OCI-LY3 (cell line): ENCODE results near the gene MYO5B.

ENCODE experiments used
- H2AFZ ChIP-seq: fragments of 200-600, 300-600 bp; shearing (Covaris generic); 2 replicates; pipeline ENCODE4 v1.6.0; 2014; ENCODE audit warnings: antibody characterized with exemption, low read depth, low read length
- H3K27ac ChIP-seq: fragments of 200-600, 300-600 bp; sonication (generic); 2 replicates; pipeline ENCODE4 v1.5.1; 2014; ENCODE audit warnings: mild to moderate bottlenecking, low read length, moderate library complexity, mixed read lengths
- H3K27me3 ChIP-seq: fragments of 200-600, 300-600 bp; sonication (generic); 2 replicates; pipeline ENCODE4 v1.6.1; 2014; ENCODE audit warnings: low read depth, low read length, mixed read lengths
- H3K36me3 ChIP-seq: fragments of 200-600, 300-600 bp; sonication (generic); replicated peaks from 2 replicates; pipeline ENCODE3; 2014; ENCODE audit warnings: low read depth, low read length, mixed read lengths
- H3K4me1 ChIP-seq: fragments of 300-600, 200-600 bp; sonication (generic); 2 replicates; pipeline ENCODE4 v1.6.1; 2014; ENCODE audit warnings: low read length, mixed read lengths
- H3K4me2 ChIP-seq: fragments of 200-600, 300-600 bp; sonication (generic); 2 replicates; pipeline ENCODE4 v1.6.1; 2014; ENCODE audit warnings: low read length, mixed read lengths
- H3K4me3 ChIP-seq: fragments of 300-600, 200-600 bp; sonication (generic); 2 replicates; pipeline ENCODE4 v1.5.1; 2014; ENCODE audit warnings: antibody characterized with exemption, mild to moderate bottlenecking, low read length, moderate library complexity
- H3K79me2 ChIP-seq: fragments of 300-600, 200-600 bp; shearing (Covaris generic); 2 replicates; pipeline ENCODE4 v1.6.1; 2014; ENCODE audit warnings: mild to moderate bottlenecking, low read length, mixed read lengths
- H3K9ac ChIP-seq: fragments of 300-600, 200-600 bp; shearing (Covaris generic); 2 replicates; pipeline ENCODE4 v1.6.0; 2014; ENCODE audit warnings: mild to moderate bottlenecking, low read length, moderate library complexity
- H3K9me3 ChIP-seq: fragments of 200-600, 300-600 bp; shearing (Covaris generic); 2 replicates; pipeline ENCODE4 v1.6.1; 2014; ENCODE audit warnings: low read length, mixed read lengths; ENCODE audit not compliant: insufficient read depth
- H4K20me1 ChIP-seq: fragments of 200-600, 300-600 bp; sonication (generic); 2 replicates; pipeline ENCODE4 v1.6.1; 2016; ENCODE audit warnings: low read length, mixed read lengths; ENCODE audit not compliant: insufficient read depth
- EZH2phosphoT487 ChIP-seq: fragments of 200-600 bp; shearing (Covaris generic); IDR thresholded peaks from 2 replicates; pipeline ENCODE4 v1.6.1; 2018; ENCODE audit warnings: antibody characterized with exemption, mixed run types, low read depth
- TF ChIP-seq, protein P1 (sequence below): fragments of 200-600, 300-600 bp; sonication (generic); IDR thresholded peaks from 2 replicates; pipeline ENCODE4 v1.5.1; 2014; ENCODE audit warnings: antibody characterized with exemption, low read length, low read depth

The MYO5B gene

DNA sequence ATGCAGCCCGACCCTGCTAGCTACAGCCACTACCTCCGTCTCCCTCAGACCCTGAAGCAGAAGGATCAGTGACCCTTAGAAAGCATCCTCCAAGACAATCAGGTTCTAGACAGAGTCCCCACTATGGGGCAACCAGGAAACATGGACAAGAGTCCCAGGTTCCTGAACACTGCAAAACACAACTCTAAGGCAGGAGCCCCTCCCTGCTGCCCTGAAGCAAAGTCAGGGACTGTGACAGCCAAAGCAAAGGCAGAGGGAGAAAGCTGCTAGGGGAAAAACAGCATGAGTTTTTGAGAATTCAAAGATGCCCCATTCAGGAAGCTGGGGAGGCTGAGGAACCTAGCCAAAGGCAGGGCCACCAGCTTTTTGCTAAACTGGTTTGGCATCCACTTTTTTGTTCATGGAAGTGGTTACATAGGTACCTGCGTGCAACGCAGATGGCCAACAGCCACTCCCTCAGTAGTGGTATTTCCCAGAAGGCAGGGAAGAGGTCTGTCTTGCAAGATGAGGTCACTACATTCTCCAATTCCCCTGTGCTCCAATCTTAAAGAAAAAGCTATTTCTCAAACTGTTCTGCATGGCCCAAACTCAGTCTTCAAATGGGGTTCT lies 33.2 kb downstream of the MYO5B start:
- H3K4me1 ChIP-seq: no peaks in the 10 kb centered on the region
- no peaks in the 10 kb centered on the region for H3K9me3 ChIP-seq
- H3K27ac ChIP-seq: no peak overlapping the region
- no peaks in the 10 kb centered on the region for H4K20me1 ChIP-seq
- H3K36me3 ChIP-seq: no peaks in the 10 kb centered on the region
- no peak overlapping the region for H3K9ac ChIP-seq
- H3K27me3 ChIP-seq: peaks cover 50% of the 10 kb centered on the region
- no peak overlapping the region for H2AFZ ChIP-seq
- H3K79me2 ChIP-seq: no peaks in the 10 kb centered on the region
- no peak overlapping the region for H3K4me3 ChIP-seq
- TF ChIP-seq, protein P1, sequence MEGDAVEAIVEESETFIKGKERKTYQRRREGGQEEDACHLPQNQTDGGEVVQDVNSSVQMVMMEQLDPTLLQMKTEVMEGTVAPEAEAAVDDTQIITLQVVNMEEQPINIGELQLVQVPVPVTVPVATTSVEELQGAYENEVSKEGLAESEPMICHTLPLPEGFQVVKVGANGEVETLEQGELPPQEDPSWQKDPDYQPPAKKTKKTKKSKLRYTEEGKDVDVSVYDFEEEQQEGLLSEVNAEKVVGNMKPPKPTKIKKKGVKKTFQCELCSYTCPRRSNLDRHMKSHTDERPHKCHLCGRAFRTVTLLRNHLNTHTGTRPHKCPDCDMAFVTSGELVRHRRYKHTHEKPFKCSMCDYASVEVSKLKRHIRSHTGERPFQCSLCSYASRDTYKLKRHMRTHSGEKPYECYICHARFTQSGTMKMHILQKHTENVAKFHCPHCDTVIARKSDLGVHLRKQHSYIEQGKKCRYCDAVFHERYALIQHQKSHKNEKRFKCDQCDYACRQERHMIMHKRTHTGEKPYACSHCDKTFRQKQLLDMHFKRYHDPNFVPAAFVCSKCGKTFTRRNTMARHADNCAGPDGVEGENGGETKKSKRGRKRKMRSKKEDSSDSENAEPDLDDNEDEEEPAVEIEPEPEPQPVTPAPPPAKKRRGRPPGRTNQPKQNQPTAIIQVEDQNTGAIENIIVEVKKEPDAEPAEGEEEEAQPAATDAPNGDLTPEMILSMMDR: no peak
- no peak for TF ChIP-seq EZH2phosphoT487
- no peak overlapping the region for H3K4me2 ChIP-seq

DNA sequence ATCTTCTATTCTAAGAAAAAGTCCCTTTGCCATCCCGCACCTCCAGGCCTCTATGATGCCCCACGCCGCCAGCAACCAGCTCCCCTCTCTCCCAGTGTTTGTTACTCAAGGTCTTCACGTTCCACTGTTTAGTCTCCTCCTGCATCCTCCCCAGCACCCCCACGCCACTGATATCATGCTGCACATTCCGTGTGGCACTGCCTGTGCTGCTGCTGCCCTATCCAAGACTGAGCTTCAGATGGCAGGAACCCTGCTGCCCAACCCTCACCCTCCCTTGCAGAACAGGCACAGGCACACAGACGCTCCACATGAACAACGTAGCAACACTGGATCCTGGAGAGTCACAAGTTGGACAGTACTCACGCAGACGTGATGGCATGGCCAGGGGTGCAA lies 35.3 kb downstream of the MYO5B start:
- no peaks in the 10 kb centered on the region for H3K79me2 ChIP-seq
- no peaks in the 10 kb centered on the region for H3K36me3 ChIP-seq
- no peak overlapping the region for H2AFZ ChIP-seq
- H3K4me3 ChIP-seq: no peak overlapping the region
- no peak for TF ChIP-seq EZH2phosphoT487
- TF ChIP-seq, protein P1: no peak
- peaks cover 43% of the 10 kb centered on the region for H3K27me3 ChIP-seq
- H3K4me1 ChIP-seq: no peaks in the 10 kb centered on the region
- no peaks in the 10 kb centered on the region for H4K20me1 ChIP-seq
- no peaks in the 10 kb centered on the region for H3K9me3 ChIP-seq
- H3K27ac ChIP-seq: no peak overlapping the region
- no peak overlapping the region for H3K9ac ChIP-seq
- H3K4me2 ChIP-seq: no peak overlapping the region

DNA sequence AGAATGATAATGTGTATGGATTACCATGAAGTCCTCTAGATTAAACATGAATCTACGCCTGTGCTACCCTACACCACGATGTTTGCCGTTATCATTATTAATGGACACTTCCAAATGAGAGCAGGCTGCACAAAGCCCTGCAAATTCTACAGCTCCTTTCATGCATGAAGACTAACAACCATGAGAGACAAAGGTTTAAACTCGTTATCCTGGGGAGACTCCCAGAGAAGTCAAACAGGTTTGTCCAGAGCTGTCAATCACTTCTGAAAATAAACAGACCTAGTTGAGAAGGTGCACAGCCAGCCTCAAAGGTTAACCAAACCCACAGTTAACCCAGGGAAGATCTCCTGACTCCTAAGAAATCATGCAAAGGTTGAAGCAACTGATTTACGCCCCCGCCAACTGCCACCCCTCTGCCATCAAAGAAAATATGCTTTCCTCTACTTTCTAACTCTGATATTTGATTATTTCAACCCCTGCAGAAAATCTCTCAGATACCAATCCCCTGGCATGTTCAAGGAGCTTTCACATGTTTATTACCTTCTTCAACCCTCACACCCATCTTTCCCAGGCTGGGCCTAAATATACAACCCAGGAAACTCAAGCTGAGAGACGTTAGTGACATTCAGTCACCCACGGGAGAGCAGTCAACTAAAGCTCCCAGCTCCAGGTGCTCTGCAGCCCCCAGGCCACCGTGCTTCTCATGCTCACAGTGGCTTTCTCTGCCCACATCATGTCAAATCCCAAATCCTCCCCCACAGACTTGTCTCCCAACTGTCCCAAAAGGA lies 35.9 kb downstream of the MYO5B start:
- Histone ChIP-seq H3K27ac (no peak overlapping the region), H3K9ac (no peak overlapping the region), H3K9me3 (no peaks in the 10 kb centered on the region), H3K36me3 (no peaks in the 10 kb centered on the region), H2AFZ (no peak overlapping the region), H3K4me1 (no peaks in the 10 kb centered on the region), H3K4me3 (no peak overlapping the region), H4K20me1 (no peaks in the 10 kb centered on the region), H3K4me2 (no peak overlapping the region), H3K27me3 (peaks cover 46% of the 10 kb centered on the region), H3K79me2 (no peaks in the 10 kb centered on the region)
- TF ChIP-seq, protein P1: no peak
- TF ChIP-seq EZH2phosphoT487: no peak

GRCh38 chr18:50155406-50155805 lies 39.5 kb downstream of the MYO5B start:
- no peaks in the 10 kb centered on the region for H3K9me3 ChIP-seq
- H3K79me2 ChIP-seq: no peaks in the 10 kb centered on the region
- no peak for TF ChIP-seq EZH2phosphoT487
- TF ChIP-seq, protein P1: no peak

More at GRCh38 chr18:50155406-50155805, 39.5 kb downstream of the MYO5B start:
- H3K27me3 ChIP-seq: peaks cover 16% of the 10 kb centered on the region; the same call in 1 of the 2 replicates
- no peaks in the 10 kb centered on the region for H4K20me1 ChIP-seq
- H3K4me1 ChIP-seq: no peaks in the 10 kb centered on the region
- H3K9ac ChIP-seq: no peak overlapping the region
- no peak overlapping the region for H2AFZ ChIP-seq
- H3K27ac ChIP-seq: no peak overlapping the region
- no peak overlapping the region for H3K4me3 ChIP-seq
- H3K36me3 ChIP-seq: no peaks in the 10 kb centered on the region
- H3K4me2 ChIP-seq: no peak overlapping the region
